PC-9 (cell line): Measurements from ENCODE around the gene NTF4. TPM values are rescaled to one million over a fixed set of nuclear protein-coding genes. Genes with fewer than 3 reads are reported as not detected.

Experiments
- BruUV-seq: library from RNA; stranded (reverse); fragments of 400-500 nt; replicated peaks from 2 replicates; lab custom pipeline; 2021; lab: Mats Ljungman, UMichigan
- CTCF ChIA-PET: fragments of 300-600 bp; sonication (Branson Sonifier 250); formaldehyde crosslinking; loops from one replicate; lab custom pipeline; 2022; ENCODE audit warnings: antibody characterized with exemption; lab: Charles Lee
- POLR2A ChIA-PET: fragments of 300-600 bp; sonication (Branson Sonifier 250); formaldehyde crosslinking; loops from one replicate; lab custom pipeline; 2022; ENCODE audit warnings: antibody characterized with exemption; ENCODE audit not compliant: unreplicated experiment; lab: Charles Lee
- DNase-seq, 2 experiments: peaks; one replicate each; pipeline versions ENCODE4 v3.0.0 to v3.0.0-alpha.2; 2015 to 2022; ENCODE audit warnings: mixed read lengths in 1 of 2
- H2AFZ ChIP-seq: fragments of 200-600 bp; sonication (generic); 2 replicates; pipeline ENCODE4 v1.8.1; 2017; ENCODE audit warnings: antibody characterized with exemption
- H3F3A ChIP-seq: fragments of 200-600 bp; sonication (generic); 2 replicates; pipeline ENCODE4 v1.8.1; 2017; ENCODE audit warnings: antibody characterized with exemption, mild to moderate bottlenecking, low read depth; ENCODE audit not compliant: insufficient read depth
- H3K27ac ChIP-seq: fragments of 200-600 bp; sonication (generic); 2 replicates; pipeline ENCODE4 v1.6.1; 2016; ENCODE audit warnings: mixed run types
- H3K27me3 ChIP-seq: fragments of 200-600 bp; sonication (generic); 2 replicates; pipeline ENCODE4 v1.6.1; 2016; ENCODE audit warnings: low read depth, mixed run types; ENCODE audit not compliant: insufficient read depth
- H3K36me3 ChIP-seq: fragments of 200-600 bp; sonication (generic); 2 replicates; pipeline ENCODE4 v1.6.1; 2016; ENCODE audit warnings: low read depth, mixed run types
- H3K4me1 ChIP-seq: fragments of 200-600 bp; sonication (generic); replicated peaks from 2 replicates; pipeline ENCODE4 v1.6.1; 2016; ENCODE audit warnings: mixed run types; ENCODE audit not compliant: insufficient read depth
- H3K4me2 ChIP-seq: fragments of 200-600 bp; sonication (generic); 2 replicates; pipeline ENCODE4 v1.6.1; 2017; ENCODE audit warnings: mixed run types
- H3K4me3 ChIP-seq: fragments of 200-600 bp; sonication (generic); 2 replicates; pipeline ENCODE4 v1.6.1; 2016; ENCODE audit warnings: mixed run types
- H3K79me2 ChIP-seq: fragments of 200-600 bp; sonication (generic); 2 replicates; pipeline ENCODE4 v1.6.1; 2017; ENCODE audit warnings: low read depth, mixed run types
- H3K9me2 ChIP-seq: fragments of 200-600 bp; sonication (generic); 2 replicates; pipeline ENCODE4 v1.8.1; 2017; ENCODE audit warnings: mild to moderate bottlenecking; ENCODE audit not compliant: insufficient read depth
- H3K9me3 ChIP-seq: fragments of 200-600 bp; sonication (generic); 2 replicates; pipeline ENCODE4 v1.8.1; 2016; ENCODE audit warnings: low read depth; ENCODE audit not compliant: insufficient read depth
- H4K20me1 ChIP-seq: fragments of 200-600 bp; sonication (generic); 2 replicates; pipeline ENCODE4 v1.8.1; 2017; ENCODE audit not compliant: insufficient read depth
- EZH2 ChIP-seq: fragments of 200-600 bp; sonication (generic); IDR thresholded peaks from 2 replicates; pipeline ENCODE4 v1.8.0; 2017; ENCODE audit warnings: antibody characterized with exemption, low read depth
- intact Hi-C: fragments of 100-400 bp; cut with micrococcal nuclease; formaldehyde crosslinking; loops from one replicate; pipeline ENCODE4 v1.10.0; 2022; ENCODE audit not compliant: unreplicated experiment
- total RNA-seq: library from RNA; stranded (reverse); gene quantifications from 2 replicates; pipeline ENCODE4 v1.2.3, GENCODE V29; 2021
- TF ChIP-seq, protein P1 (sequence below): fragments of 200-600 bp; sonication (generic); conservative IDR thresholded peaks from 2 replicates; pipeline ENCODE4 v1.6.1; 2017; ENCODE audit warnings: mixed run types, antibody characterized with exemption, mild to moderate bottlenecking, moderate library complexity

Gene NTF4
- total RNA-seq, 1 experiment from 2014 or later: 14.0 TPM

DNA sequence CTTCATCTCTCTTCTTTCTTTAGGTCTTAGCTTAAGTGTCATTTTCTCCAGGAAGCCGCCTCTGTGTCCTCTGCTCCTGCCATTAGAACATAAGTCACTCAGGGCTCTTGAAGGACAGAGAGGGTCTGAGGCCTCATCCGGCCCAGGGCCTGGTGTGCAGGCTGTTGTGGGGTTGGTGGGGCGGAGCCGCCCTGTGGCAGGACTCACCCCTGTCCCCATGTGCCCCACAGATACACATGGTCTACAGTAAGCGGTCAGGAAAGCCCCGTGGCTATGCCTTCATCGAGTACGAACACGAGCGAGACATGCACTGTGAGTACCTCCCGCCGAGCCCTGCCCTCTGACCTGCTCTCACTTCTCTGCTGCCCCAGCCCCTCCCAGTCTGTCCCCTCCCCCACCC is 36.5 kb upstream of the NTF4 start:
- Histone ChIP-seq H3F3A (peaks cover 57% of the 10 kb centered on the region), H3K79me2 (peaks cover 34% of the 10 kb centered on the region), H3K27ac (no peak overlapping the region), H3K27me3 (no peaks in the 10 kb centered on the region), H3K9me3 (no peaks in the 10 kb centered on the region), H2AFZ (no peak overlapping the region), H3K4me3 (no peak overlapping the region), H4K20me1 (peaks cover 89% of the 10 kb centered on the region), H3K36me3 (peaks cover 55% of the 10 kb centered on the region), H3K9me2 (no peaks in the 10 kb centered on the region), H3K4me2 (no peak overlapping the region), H3K4me1 (no peaks in the 10 kb centered on the region; the same call in 1 of the 2 replicates)
- intact Hi-C loops: no loop called here
- CTCF ChIA-PET: no interaction called here
- peak in 1 of 2 experiments; percentile 35 for DNase-seq
- BruUV-seq: no TSS peak
- POLR2A ChIA-PET: no interaction called here
- no peak for TF ChIP-seq EZH2
- TF ChIP-seq, protein P1, sequence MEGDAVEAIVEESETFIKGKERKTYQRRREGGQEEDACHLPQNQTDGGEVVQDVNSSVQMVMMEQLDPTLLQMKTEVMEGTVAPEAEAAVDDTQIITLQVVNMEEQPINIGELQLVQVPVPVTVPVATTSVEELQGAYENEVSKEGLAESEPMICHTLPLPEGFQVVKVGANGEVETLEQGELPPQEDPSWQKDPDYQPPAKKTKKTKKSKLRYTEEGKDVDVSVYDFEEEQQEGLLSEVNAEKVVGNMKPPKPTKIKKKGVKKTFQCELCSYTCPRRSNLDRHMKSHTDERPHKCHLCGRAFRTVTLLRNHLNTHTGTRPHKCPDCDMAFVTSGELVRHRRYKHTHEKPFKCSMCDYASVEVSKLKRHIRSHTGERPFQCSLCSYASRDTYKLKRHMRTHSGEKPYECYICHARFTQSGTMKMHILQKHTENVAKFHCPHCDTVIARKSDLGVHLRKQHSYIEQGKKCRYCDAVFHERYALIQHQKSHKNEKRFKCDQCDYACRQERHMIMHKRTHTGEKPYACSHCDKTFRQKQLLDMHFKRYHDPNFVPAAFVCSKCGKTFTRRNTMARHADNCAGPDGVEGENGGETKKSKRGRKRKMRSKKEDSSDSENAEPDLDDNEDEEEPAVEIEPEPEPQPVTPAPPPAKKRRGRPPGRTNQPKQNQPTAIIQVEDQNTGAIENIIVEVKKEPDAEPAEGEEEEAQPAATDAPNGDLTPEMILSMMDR: no peak

DNA sequence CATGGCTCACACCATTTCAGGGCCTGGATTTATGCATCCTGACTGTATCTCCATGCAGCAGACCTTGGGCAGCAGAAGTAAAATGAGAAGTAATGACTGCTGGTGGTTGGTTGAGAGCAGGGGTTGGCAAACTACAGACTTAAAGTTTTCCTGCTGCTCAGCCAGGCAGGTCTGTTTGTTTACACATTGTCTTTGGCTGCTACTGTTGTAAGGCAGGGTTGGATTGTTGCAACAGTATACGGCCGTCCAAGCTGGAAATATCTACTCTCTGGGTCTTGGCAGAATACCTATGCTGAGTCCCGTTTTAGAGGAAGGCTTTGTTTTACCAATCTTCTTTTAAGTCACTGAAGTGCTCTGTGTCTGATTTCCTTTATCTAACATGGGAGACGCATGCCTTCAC is 34.2 kb upstream of the NTF4 start:
- no TSS peak for BruUV-seq
- H4K20me1 ChIP-seq: peaks cover 90% of the 10 kb centered on the region
- ChIA-PET POLR2A (interaction anchor here (0.8 kb wide), 1 partner anchor 100 kb away, joined by 5 read pairs; no protein-coding TSS in a partner anchor), CTCF (no interaction called here)
- TF ChIP-seq EZH2: no peak
- TF ChIP-seq, protein P1: no peak
- intact Hi-C loops: loop anchor here (5.0 kb wide), 1 partner anchor 99 kb away; no protein-coding TSS in a partner anchor
- no peaks in the 10 kb centered on the region; the same call in 1 of the 2 replicates for H3K4me1 ChIP-seq
- H3K36me3 ChIP-seq: peaks cover 46% of the 10 kb centered on the region
- H3K27me3 ChIP-seq: no peaks in the 10 kb centered on the region
- no peak overlapping the region for H3K4me2 ChIP-seq
- no peak for DNase-seq
- H3F3A ChIP-seq: peaks cover 62% of the 10 kb centered on the region
- H3K9me2 ChIP-seq: no peaks in the 10 kb centered on the region
- H3K4me3 ChIP-seq: no peak overlapping the region
- H3K9me3 ChIP-seq: no peaks in the 10 kb centered on the region
- peaks cover 50% of the 10 kb centered on the region for H3K79me2 ChIP-seq
- no peak overlapping the region for H3K27ac ChIP-seq
- H2AFZ ChIP-seq: no peak overlapping the region

DNA sequence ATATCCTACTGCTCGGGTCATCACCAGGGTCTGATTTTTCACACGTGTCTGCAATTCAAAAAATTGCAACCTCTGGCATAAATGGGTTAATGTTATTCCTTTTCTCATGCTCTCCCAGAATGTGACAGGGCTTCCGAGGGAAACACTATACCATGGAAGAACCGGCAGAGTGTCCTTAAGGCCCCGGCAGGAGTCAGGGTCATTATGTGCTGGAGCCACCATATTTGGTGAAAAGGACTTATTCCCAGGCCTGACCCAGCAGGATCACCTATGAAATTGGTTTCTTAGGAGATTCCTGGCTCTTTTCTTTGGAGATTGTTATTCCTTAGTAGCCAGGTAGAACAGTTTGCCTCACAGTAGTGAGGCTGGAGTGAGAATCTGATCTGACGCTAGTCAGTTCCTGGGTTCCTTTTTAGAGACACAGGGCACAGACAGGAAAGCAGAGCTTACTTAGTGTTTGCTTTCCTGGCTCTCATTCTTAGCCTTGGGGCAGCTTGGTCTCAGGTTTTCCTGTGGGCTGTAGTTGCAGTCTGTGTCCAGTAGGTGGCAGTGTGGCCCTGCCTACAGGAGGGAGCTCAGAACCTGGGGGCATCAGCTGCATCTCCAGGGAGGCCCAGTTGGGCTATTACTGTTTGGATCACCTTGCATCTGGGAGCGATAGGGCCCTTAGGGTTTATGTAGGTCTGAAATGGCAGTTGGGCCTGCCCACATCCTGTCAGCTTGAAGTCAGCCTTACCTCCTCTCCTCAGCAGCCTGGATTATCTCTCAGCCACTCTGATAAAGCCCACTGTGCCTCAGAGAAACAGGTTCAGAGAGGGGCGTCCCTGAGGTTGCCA is 33.1 kb upstream of the NTF4 start:
- H3K79me2 ChIP-seq: peaks cover 59% of the 10 kb centered on the region
- ChIA-PET CTCF (interaction anchor here (0.5 to 1.3 kb wide), 13 partner anchors 16 to 461 kb away, joined by 3 to 21 read pairs (median 4); partner anchors contain the start of genes DBP, GYS1, RCN3 and RUVBL2), POLR2A (interaction anchor here (0.5 to 1.0 kb wide), 8 partner anchors 17 to 567 kb away, joined by 4 to 6 read pairs (median 5); partner anchors contain the start of genes LIN7B and PIH1D1)
- H3K4me1 ChIP-seq: no peaks in the 10 kb centered on the region; the same call in 1 of the 2 replicates
- H3K9me2 ChIP-seq: no peaks in the 10 kb centered on the region
- no peak overlapping the region for H3K4me3 ChIP-seq
- no peak overlapping the region for H3K4me2 ChIP-seq
- H3K27ac ChIP-seq: 0 out of 2 replicates have a peak overlapping the region, but pooled peaks have one; percentile 31
- no TSS peak for BruUV-seq
- H4K20me1 ChIP-seq: peaks cover 90% of the 10 kb centered on the region
- no peak overlapping the region for H2AFZ ChIP-seq
- no peak for TF ChIP-seq EZH2
- TF ChIP-seq, protein P1: peak; percentile 100
- intact Hi-C loops: loop anchor here (1.0 to 5.0 kb wide), 2 partner anchors 100 to 127 kb away; no protein-coding TSS in a partner anchor
- H3F3A ChIP-seq: peaks cover 69% of the 10 kb centered on the region
- peaks cover 49% of the 10 kb centered on the region for H3K36me3 ChIP-seq
- H3K27me3 ChIP-seq: no peaks in the 10 kb centered on the region
- peak; percentile 74 to 75 for DNase-seq
- no peaks in the 10 kb centered on the region for H3K9me3 ChIP-seq
